Nephron (organoid): ENCODE measurements around the gene TPSD1.
A peak's percentile ranks its signal among the peaks of the same experiment; 100 is the strongest.

ENCODE experiments used
- H3K27ac Mint-ChIP-seq, 3 experiments: 2 replicates each; pipeline ENCODE4 v1.8.0; 2020; ENCODE audit warnings: mixed read lengths in 3 of 3, mild to moderate bottlenecking in 2 of 3, moderate library complexity in 1 of 3
- H3K27me3 Mint-ChIP-seq: 2 replicates; pipeline ENCODE4 v1.8.0; 2021; ENCODE audit warnings: low read depth, mild to moderate bottlenecking, moderate library complexity, mixed read lengths
- H3K36me3 Mint-ChIP-seq: 2 replicates; pipeline ENCODE4 v1.8.0; 2020; ENCODE audit warnings: low read depth, mixed read lengths
- H3K4me1 Mint-ChIP-seq: 2 replicates; pipeline ENCODE4 v1.8.0; 2020; ENCODE audit warnings: mixed read lengths
- H3K4me3 Mint-ChIP-seq, 3 experiments: 2 replicates each; pipeline ENCODE4 v1.8.0; 2020; ENCODE audit warnings: mild to moderate bottlenecking in 3 of 3, mixed read lengths in 3 of 3, moderate library complexity in 2 of 3
- H3K9me3 Mint-ChIP-seq: 2 replicates; pipeline ENCODE4 v1.8.0; 2020; ENCODE audit warnings: mixed read lengths
- CTCF ChIP-seq, 3 experiments: fragments of 200-600 bp; sonication (generic); IDR thresholded peaks; one replicate each; pipeline ENCODE4 v1.5.0; 2021; ENCODE audit warnings: antibody characterized with exemption in 3 of 3; ENCODE audit not compliant: unreplicated experiment in 3 of 3

TPSD1 gene

GRCh38 chr16:1273816-1274215, 17.9 kb downstream of the TPSD1 start:
- H3K27me3 Mint-ChIP-seq: peaks cover 38% of the 10 kb centered on the region
- H3K4me3 Mint-ChIP-seq: no peak overlapping the region
- H3K27ac Mint-ChIP-seq: no peak overlapping the region
- peaks cover 2% of the 10 kb centered on the region for H3K9me3 Mint-ChIP-seq
- TF ChIP-seq CTCF (IDR thresholded peaks at IDR 0.05; ENCODE audit: unreplicated experiment in 3 of 3): no peak
- peaks cover 33% of the 10 kb centered on the region for H3K4me1 Mint-ChIP-seq
- H3K36me3 Mint-ChIP-seq: no peaks in the 10 kb centered on the region

DNA sequence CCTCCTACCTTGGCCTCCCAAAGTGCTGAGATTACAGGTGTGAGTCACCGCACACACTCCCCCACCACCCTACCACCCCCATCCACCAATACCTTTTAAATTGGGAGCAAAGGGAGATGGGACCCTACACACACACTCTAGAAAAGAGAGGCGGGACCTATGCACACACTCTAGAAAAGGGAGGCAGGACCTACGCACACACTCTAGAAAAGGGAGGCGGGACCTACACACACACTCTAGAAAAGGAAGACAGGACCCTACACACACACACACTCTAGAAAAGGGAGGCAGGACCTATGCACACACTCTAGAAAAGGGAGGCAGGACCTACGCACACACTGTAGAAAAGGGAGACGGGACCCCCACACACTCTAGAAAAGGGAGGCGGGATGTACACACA, 18.9 kb downstream of the TPSD1 start:
- H3K4me1 Mint-ChIP-seq: peaks cover 32% of the 10 kb centered on the region
- H3K4me3 Mint-ChIP-seq: no peak overlapping the region
- no peak for TF ChIP-seq CTCF (IDR thresholded peaks at IDR 0.05; ENCODE audit: unreplicated experiment in 3 of 3)
- H3K27me3 Mint-ChIP-seq: peaks cover 30% of the 10 kb centered on the region
- no peaks in the 10 kb centered on the region for H3K9me3 Mint-ChIP-seq
- no peaks in the 10 kb centered on the region for H3K36me3 Mint-ChIP-seq
- peak overlapping the region in 1 of 3 experiments; percentile 71 for H3K27ac Mint-ChIP-seq

GRCh38 chr16:1275791-1276579, 20.1 kb downstream of the TPSD1 start:
- Mint-ChIP-seq H3K27ac (peak overlapping the region; percentile 4 to 71 (median 41)), H3K4me3 (peak overlapping the region in 1 of 3 experiments; percentile 41), H3K36me3 (no peaks in the 10 kb centered on the region), H3K27me3 (peaks cover 27% of the 10 kb centered on the region), H3K4me1 (peaks cover 20% of the 10 kb centered on the region), H3K9me3 (no peaks in the 10 kb centered on the region)
- no peak for TF ChIP-seq CTCF (IDR thresholded peaks at IDR 0.05; ENCODE audit: unreplicated experiment in 3 of 3)

DNA sequence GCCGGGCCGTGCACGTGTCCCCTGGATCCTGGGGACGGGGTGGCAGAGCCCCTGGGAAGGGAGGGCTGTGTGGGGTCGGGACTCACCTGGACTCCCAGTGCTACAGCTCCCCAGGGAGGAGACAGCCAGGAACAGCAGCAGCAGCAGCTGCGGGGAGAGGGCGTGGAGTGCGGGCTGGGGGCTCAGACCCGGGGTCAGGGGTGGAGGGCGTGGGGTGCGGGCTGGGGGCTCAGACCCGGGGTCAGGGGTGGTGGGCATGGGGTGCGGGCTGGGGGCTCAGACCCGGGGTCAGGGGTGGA, 20.7 kb downstream of the TPSD1 start:
- Mint-ChIP-seq H3K36me3 (no peaks in the 10 kb centered on the region), H3K27ac (no peak overlapping the region), H3K27me3 (peaks cover 27% of the 10 kb centered on the region), H3K4me1 (peaks cover 19% of the 10 kb centered on the region), H3K4me3 (no peak overlapping the region), H3K9me3 (no peaks in the 10 kb centered on the region)
- no peak for TF ChIP-seq CTCF (IDR thresholded peaks at IDR 0.05; ENCODE audit: unreplicated experiment in 3 of 3)

GRCh38 chr16:1277151-1277598, 21.3 kb downstream of the TPSD1 start:
- peaks cover 27% of the 10 kb centered on the region for H3K27me3 Mint-ChIP-seq
- H3K36me3 Mint-ChIP-seq: no peaks in the 10 kb centered on the region
- no peaks in the 10 kb centered on the region for H3K9me3 Mint-ChIP-seq
- no peak for TF ChIP-seq CTCF (IDR thresholded peaks at IDR 0.05; ENCODE audit: unreplicated experiment in 3 of 3)
- peak overlapping the region in 1 of 3 experiments; percentile 44 for H3K27ac Mint-ChIP-seq
- peaks cover 19% of the 10 kb centered on the region for H3K4me1 Mint-ChIP-seq
- H3K4me3 Mint-ChIP-seq: no peak overlapping the region
